Measurements from ENCODE around the gene ARSH.

DNA sequence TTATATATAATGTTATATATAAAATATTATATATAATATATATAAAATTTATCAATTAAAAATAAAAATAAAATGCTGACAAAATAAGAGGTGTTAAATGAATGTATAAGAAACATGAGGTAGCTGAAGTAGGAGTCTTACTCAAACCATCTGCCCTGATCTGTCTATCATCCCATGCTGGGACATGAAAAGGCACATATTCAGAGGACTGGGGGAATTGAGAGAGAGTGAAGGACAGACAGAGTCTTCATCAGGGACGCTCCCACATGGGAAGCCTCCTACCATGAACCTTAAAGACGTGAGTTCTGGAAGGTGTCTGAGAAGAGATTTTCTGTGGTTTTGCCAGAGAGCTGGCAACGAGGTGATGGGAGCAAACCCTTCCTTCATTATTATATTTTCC, 30.9 kb downstream of the ARSH start:
- TF ChIP-seq, protein P1, sequence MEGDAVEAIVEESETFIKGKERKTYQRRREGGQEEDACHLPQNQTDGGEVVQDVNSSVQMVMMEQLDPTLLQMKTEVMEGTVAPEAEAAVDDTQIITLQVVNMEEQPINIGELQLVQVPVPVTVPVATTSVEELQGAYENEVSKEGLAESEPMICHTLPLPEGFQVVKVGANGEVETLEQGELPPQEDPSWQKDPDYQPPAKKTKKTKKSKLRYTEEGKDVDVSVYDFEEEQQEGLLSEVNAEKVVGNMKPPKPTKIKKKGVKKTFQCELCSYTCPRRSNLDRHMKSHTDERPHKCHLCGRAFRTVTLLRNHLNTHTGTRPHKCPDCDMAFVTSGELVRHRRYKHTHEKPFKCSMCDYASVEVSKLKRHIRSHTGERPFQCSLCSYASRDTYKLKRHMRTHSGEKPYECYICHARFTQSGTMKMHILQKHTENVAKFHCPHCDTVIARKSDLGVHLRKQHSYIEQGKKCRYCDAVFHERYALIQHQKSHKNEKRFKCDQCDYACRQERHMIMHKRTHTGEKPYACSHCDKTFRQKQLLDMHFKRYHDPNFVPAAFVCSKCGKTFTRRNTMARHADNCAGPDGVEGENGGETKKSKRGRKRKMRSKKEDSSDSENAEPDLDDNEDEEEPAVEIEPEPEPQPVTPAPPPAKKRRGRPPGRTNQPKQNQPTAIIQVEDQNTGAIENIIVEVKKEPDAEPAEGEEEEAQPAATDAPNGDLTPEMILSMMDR (IDR thresholded peaks at IDR 0.05) = no peak
- TF ChIP-seq EP300 (IDR thresholded peaks at IDR 0.05) = no peak

Data from suprapubic skin (tissue), 3 donors.